KOPT-K1 (cell line): ENCODE measurements around the gene MITD1.

Source experiments
- H3K27ac ChIP-seq: fragments of 200-600 bp; sonication (generic); 2 replicates; pipeline ENCODE4 v1.5.1; 2016; ENCODE audit warnings: antibody characterized with exemption, mild to moderate bottlenecking, low read depth, low read length; ENCODE audit not compliant: poor library complexity, severe bottlenecking
- H3K36me3 ChIP-seq: fragments of 200-600 bp; sonication (generic); 2 replicates; pipeline ENCODE4 v1.5.1; 2017; ENCODE audit warnings: antibody characterized with exemption, mild to moderate bottlenecking, low read length, moderate library complexity; ENCODE audit not compliant: insufficient read depth
- H3K9me3 ChIP-seq: fragments of 200-600 bp; sonication (generic); 2 replicates; pipeline ENCODE4 v1.5.1; 2017; ENCODE audit warnings: antibody characterized with exemption, low read length, mild to moderate bottlenecking; ENCODE audit not compliant: insufficient read depth, poor library complexity, severe bottlenecking

The MITD1 gene

GRCh38 chr2:99171377-99172140, 9.3 kb downstream of the MITD1 start:
- H3K9me3 ChIP-seq: no peaks in the 10 kb centered on the region
- H3K36me3 ChIP-seq: peaks cover 69% of the 10 kb centered on the region
- no peak overlapping the region for H3K27ac ChIP-seq

- Histone ChIP-seq H3K36me3 (peaks cover 88% of the 10 kb centered on the region), H3K9me3 (no peaks in the 10 kb centered on the region), H3K27ac (no peak overlapping the region)
Measured at GRCh38 chr2:99169534-99169933, 11.3 kb downstream of the MITD1 start.

- Histone ChIP-seq H3K9me3 (no peaks in the 10 kb centered on the region), H3K27ac (no peak overlapping the region), H3K36me3 (peaks cover 92% of the 10 kb centered on the region)
Measured at GRCh38 chr2:99166218-99166617, 14.6 kb downstream of the MITD1 start.

GRCh38 chr2:99159594-99159993, 21.3 kb downstream of the MITD1 start:
- H3K9me3 ChIP-seq: no peaks in the 10 kb centered on the region
- H3K36me3 ChIP-seq: peaks cover 72% of the 10 kb centered on the region
- H3K27ac ChIP-seq: no peak overlapping the region

- Histone ChIP-seq H3K9me3 (no peaks in the 10 kb centered on the region), H3K36me3 (peaks cover 64% of the 10 kb centered on the region), H3K27ac (no peak overlapping the region)
Measured at GRCh38 chr2:99158599-99158998, 22.3 kb downstream of the MITD1 start.

- no peak overlapping the region for H3K27ac ChIP-seq
- peaks cover 48% of the 10 kb centered on the region for H3K36me3 ChIP-seq
- no peaks in the 10 kb centered on the region for H3K9me3 ChIP-seq
Measured at GRCh38 chr2:99156891-99157290, 24.0 kb downstream of the MITD1 start.

GRCh38 chr2:99154643-99155536, 26.0 kb downstream of the MITD1 start, which contains the start of the genes LIPT1 and TSGA10:
Gene LIPT1, plus strand, starts transcription at chr2:99154967. Its CDS starts 6,991 bp downstream, at chr2:99161958.
Gene TSGA10, minus strand, starts transcription at chr2:99154942. Its CDS starts 45,503 bp downstream, at chr2:99109439.
- peaks cover 34% of the 10 kb centered on the region for H3K36me3 ChIP-seq
- no peaks in the 10 kb centered on the region for H3K9me3 ChIP-seq
- H3K27ac ChIP-seq: peak within 1 kb of the TSS; percentile 90

- Histone ChIP-seq H3K36me3 (peaks cover 26% of the 10 kb centered on the region), H3K27ac (peak overlapping the region; percentile 90), H3K9me3 (no peaks in the 10 kb centered on the region)
Measured at GRCh38 chr2:99153921-99154604, 26.8 kb downstream of the MITD1 start.

- no peaks in the 10 kb centered on the region for H3K9me3 ChIP-seq
- H3K27ac ChIP-seq: no peak overlapping the region
- H3K36me3 ChIP-seq: peaks cover 11% of the 10 kb centered on the region
Measured at GRCh38 chr2:99152199-99152895, 28.5 kb downstream of the MITD1 start.

- Histone ChIP-seq H3K36me3 (no peaks in the 10 kb centered on the region), H3K9me3 (no peaks in the 10 kb centered on the region), H3K27ac (no peak overlapping the region)
Measured at GRCh38 chr2:99150706-99151105, 30.2 kb downstream of the MITD1 start.

GRCh38 chr2:99141110-99142108, 39.4 kb downstream of the MITD1 start, which contains the start of gene C2orf15:
Gene C2orf15, plus strand, starts transcription at chr2:99141707. Its CDS starts 8,852 bp downstream, at chr2:99150559.
- Histone ChIP-seq H3K36me3 (no peaks in the 10 kb centered on the region), H3K27ac (peak within 1 kb of the TSS; percentile 53)

GRCh38 chr2:99140860-99141109, 40.1 kb downstream of the MITD1 start:
- Histone ChIP-seq H3K9me3 (no peaks in the 10 kb centered on the region), H3K27ac (peak overlapping the region; percentile 53), H3K36me3 (no peaks in the 10 kb centered on the region)

More at GRCh38 chr2:99141110-99142108, 39.4 kb downstream of the MITD1 start, which contains the start of gene C2orf15:
- no peaks in the 10 kb centered on the region for H3K9me3 ChIP-seq

- Histone ChIP-seq H3K27ac (peak overlapping the region; percentile 53), H3K36me3 (no peaks in the 10 kb centered on the region), H3K9me3 (no peaks in the 10 kb centered on the region)
Measured at GRCh38 chr2:99140056-99140859, 40.6 kb downstream of the MITD1 start.
